GM21528 (cell line): Measurements from ENCODE around the gene ARHGAP44.
A peak's percentile ranks its signal among the peaks of the same experiment; 100 is the strongest.
"Not testable (repeated sequence)": the region's sequence is repeated elsewhere in the genome, so short reads cannot be mapped to it uniquely, and the experiment has no call there.

ENCODE experiments used
- ATAC-seq: cut with Tn5 transposase; IDR thresholded peaks from one replicate; pipeline ENCODE4 v1.9.1; 2021; ENCODE audit warnings: mild to moderate bottlenecking, moderate library complexity; ENCODE audit not compliant: unreplicated experiment, low FRiP score

The ARHGAP44 gene

GRCh38 chr17:12815642-12816141 is 26.4 kb downstream of the ARHGAP44 start:
- peak; percentile 99 for ATAC-seq

DNA sequence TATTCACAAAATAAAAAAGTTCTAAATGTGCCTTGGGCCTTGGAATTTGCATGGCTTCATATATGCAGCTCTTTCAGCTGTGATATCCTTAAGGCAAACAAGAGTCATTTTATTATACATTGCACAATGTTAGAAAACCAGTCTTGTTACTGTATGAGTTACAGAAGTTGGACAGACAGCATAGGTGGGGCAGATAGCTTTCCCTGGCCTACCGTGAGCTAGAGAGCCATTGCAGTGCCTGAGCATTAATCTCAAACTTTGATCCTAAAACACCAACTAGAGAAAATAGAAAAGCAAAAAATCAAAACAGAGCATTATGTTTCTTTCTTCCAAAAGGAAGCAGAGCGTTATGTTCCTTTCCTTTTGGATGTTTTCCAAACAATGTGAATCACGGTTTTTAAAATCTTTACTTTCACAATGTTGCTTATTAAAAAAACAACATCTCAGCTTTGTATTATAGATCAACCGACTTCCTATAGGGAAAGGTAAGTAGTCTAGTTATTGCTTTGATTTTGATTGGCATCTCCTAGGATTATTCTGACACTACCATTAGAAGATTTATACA is 32.2 kb downstream of the ARHGAP44 start:
- ATAC-seq = no peak

- ATAC-seq = no peak
Observed at GRCh38 chr17:12826431-12826830, 37.1 kb downstream of the ARHGAP44 start.

DNA sequence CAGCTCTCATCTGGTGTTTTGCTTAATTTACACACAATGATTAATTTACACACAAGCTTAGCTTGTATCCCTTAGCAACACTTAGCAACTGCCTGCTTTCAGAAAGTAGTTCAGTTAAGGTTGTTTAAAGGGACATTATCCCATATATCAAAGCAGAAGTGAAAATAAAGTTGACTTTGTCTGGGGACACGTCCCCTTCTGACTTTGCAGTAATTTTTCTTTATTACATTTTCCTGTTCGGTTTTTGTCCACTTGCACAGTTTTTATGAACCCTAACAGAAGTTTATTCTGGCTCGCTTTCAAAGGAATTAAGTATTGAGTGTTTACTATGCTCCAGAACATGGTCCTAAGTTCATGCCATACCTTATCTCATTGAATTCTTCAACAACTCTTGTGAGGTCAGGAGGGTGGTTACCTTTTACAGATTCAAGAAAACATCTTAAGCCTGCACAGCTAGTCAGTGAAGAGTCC is 41.5 kb downstream of the ARHGAP44 start:
- ATAC-seq = no peak

- ATAC-seq = no peak
Observed at GRCh38 chr17:12831839-12832238, 42.5 kb downstream of the ARHGAP44 start.

GRCh38 chr17:12839042-12839441 is 49.7 kb downstream of the ARHGAP44 start:
- ATAC-seq = no peak

GRCh38 chr17:12842936-12843335 is 53.6 kb downstream of the ARHGAP44 start:
- ATAC-seq = no peak

DNA sequence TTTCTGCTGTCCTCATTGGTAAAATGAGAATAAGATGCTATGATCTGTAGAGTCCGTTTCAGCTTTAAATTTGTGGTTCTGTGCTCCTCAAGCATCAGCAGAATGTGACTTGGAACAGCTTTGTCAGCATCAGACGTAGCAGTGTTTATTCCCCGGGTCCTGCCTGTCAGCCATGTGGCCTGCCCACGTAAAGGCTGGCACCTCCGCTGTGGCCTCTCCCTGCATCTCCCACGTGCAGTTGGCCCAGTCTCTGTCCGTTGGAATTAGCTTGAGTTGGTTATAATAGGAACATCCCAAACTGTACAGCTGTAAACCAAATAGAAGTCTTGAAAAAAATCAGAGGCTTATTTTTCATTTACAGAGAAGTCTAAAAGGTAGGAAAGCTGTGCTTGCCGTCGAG is 61.7 kb downstream of the ARHGAP44 start:
- ATAC-seq = no peak

DNA sequence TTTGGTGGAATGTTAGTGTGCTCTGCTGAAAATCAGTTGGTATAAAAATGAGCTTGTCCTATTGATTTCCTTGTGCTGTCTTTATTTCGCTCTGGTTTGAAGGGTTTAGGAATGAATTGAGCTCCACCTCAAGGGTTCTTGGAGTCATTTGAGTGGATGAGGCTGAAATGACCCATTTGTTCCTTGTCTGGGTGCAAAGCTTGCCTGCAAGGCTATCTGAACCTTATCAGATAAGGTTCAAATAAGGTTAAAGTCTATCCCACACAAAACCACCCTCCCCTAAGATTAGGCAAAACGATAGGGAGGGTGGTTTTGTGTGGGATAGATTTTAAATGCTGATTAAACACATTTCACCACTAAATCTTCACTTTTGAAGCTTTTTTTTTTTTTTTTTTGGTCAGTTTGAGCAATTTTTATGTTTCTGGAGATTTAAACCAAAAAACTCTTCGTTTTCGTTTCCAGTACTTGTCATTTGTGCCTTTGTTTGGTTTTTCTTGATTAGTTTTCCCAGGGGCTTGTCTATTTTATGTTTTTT is 62.7 kb downstream of the ARHGAP44 start:
- ATAC-seq = no peak

- ATAC-seq = no peak
Observed at GRCh38 chr17:12853921-12854320, 64.6 kb downstream of the ARHGAP44 start.

DNA sequence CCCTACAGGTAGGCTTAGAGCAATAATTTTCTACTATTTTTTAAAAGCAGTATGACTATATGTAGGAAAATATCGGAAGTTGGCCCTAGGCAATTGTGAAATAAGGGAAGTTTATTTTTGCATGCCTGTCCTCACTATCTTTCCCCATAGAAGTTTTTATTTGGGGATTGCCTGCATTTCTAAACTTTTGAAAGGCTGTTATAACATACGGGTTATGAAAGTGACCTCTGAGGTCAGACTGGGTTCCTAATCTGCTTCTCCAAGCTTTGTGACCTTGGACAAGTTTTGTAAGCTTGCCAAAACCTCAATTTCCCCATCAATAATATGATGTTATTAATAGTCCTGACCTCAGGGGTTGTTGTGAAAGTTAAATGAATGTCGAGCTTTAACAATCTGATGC is 67.1 kb downstream of the ARHGAP44 start:
- no peak for ATAC-seq

DNA sequence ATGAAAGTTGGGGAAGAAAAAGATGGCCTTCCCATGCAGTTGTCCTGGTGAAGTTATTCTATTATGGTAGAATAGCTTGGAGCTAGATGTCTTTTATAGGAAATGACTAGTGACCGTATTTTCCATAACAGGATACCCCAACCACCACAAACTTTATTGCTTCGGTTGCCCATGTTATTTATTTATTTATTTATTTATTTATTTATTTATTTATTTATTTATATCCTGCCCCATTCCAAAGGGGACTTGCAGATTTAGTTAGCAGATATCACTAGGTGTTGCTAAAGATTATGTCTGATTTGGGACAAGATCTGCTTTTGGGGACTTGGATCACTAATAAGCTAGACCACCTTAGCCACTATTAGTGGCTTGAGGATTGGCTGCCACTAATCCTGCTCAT is 68.3 kb downstream of the ARHGAP44 start:
- ATAC-seq = no peak

GRCh38 chr17:12859520-12859919 is 70.2 kb downstream of the ARHGAP44 start:
- no peak for ATAC-seq

DNA sequence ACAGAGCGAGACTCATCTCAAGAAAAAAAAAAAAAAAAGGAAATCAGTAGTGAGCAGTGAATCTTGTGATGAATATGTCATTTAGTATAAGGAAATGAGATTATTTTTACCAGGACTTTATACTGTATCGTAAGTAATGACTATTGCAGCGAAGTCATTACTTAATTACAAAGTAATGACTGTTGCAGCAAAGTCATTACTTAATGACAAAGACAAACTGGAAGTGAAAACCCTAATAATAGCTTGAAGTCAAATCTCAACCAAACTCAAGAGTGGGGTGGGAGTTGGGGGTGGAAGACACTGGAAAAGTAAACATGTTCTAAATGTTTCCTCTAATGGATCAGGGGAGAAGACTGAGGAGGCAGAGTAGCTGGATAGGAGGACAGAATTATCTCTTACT is 76.5 kb downstream of the ARHGAP44 start:
- ATAC-seq = no peak

DNA sequence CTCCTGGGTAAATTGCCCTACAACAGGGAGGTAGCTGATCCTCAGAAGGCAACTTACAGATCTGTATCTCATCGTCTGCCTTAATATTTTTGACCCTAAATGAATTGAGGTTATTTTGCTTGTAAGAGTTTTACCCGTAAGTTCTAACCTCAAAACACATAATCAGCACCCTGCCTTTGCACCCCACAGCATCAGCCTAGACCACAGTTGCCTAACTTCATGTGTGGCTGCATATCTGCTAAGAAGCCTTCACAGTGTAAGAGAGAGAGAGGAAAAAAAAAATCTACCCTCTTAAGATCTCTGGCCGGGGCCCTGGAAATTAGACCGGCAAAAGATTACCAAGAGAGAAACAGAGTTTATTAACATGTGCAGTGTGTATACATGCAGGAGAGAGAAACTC is 76.9 kb downstream of the ARHGAP44 start:
- no peak for ATAC-seq

GRCh38 chr17:12867726-12868125 is 78.4 kb downstream of the ARHGAP44 start:
- ATAC-seq = no peak

DNA sequence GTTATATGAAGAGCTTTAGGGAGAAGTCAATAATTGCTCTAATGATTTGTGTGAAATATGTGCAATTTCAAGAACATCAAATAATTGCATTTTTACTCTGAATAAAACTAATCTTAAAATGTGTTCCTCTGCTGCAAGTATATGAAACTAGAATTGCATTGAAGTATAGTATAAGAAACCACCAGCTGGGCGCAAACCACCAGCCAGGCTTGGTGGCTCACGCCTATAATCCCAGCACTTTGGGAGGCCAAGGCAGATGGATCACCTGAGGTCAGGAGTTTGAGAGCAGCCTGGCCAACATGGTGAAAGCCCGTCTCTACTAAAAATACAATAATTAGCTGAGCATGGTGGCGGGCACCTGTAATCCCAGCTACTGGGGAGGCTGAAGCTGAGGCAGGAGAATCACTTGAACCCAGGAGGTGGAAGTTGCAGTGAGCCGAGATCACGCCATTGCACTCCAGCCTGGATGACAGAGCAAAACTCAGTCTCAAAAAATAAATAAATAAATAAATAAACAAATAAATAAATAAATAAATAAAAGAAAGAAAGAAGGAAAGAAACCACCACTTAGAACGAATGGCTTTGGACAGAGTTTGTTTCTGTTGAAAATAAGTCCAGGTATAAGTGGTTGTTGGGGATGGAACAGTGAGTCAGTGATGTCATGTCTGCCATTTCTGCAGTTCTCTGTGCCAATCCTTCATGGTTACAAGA is 84.3 kb downstream of the ARHGAP44 start:
- not testable (repeated sequence) for ATAC-seq

- ATAC-seq = no peak
Observed at GRCh38 chr17:12877953-12878669, 88.8 kb downstream of the ARHGAP44 start.

- not testable (repeated sequence) for ATAC-seq
Observed at GRCh38 chr17:12879096-12879495, 89.8 kb downstream of the ARHGAP44 start.

GRCh38 chr17:12883472-12883871 is 94.2 kb downstream of the ARHGAP44 start:
- ATAC-seq = no peak

- no peak for ATAC-seq
Observed at GRCh38 chr17:12887088-12887487, 97.8 kb downstream of the ARHGAP44 start.
